ENCODE data around the gene MARCHF2.

GRCh38 chr19:8423817-8424223 lies 10.7 kb downstream of the MARCHF2 start:
- no peak; the same call in 1 of the 2 replicates for TF ChIP-seq POLR2AphosphoS5 (IDR thresholded peaks at IDR 0.05; ENCODE audit: low read depth, low read length)
- no peak for TF ChIP-seq CTCF (IDR thresholded peaks at IDR 0.05)
- no peak for TF ChIP-seq ELF1 (IDR thresholded peaks at IDR 0.05)
- no peak for TF ChIP-seq GATA2 (CRISPR knock-in tag; IDR thresholded peaks at IDR 0.05)
- TF ChIP-seq SMC3 (IDR thresholded peaks at IDR 0.05; ENCODE audit: low read depth, low read length) = no peak; the same call in 1 of the 2 replicates
- TF ChIP-seq PBX3 (IDR thresholded peaks at IDR 0.05) = peak; percentile 55; the same call in 1 of the 2 replicates
- no peak for TF ChIP-seq ZBTB33 (IDR thresholded peaks at IDR 0.05; ENCODE audit: borderline replicate concordance, low read depth)
- TF ChIP-seq TAF1 (IDR thresholded peaks at IDR 0.05; ENCODE audit: borderline replicate concordance, low read depth, low read length) = 0 out of 2 replicates have a peak, but pooled peaks have one; percentile 24
- no peak for TF ChIP-seq EZH2phosphoT487 (IDR thresholded peaks at IDR 0.05; ENCODE audit: borderline replicate concordance, low read depth)
- TF ChIP-seq FOSL2 (IDR thresholded peaks at IDR 0.05; ENCODE audit: borderline replicate concordance, low read depth) = peak; percentile 84
- TF ChIP-seq REST (IDR thresholded peaks at IDR 0.05; ENCODE audit: low read depth, low read length) = 0 out of 2 replicates have a peak, but pooled peaks have one; percentile 30
- TF ChIP-seq USF2 (IDR thresholded peaks at IDR 0.05; ENCODE audit: borderline replicate concordance, low read depth, low read length) = no peak
- TF ChIP-seq NFIC (IDR thresholded peaks at IDR 0.05; ENCODE audit: borderline replicate concordance) = peak; percentile 70; the same call in 1 of the 2 replicates
- TF ChIP-seq EP300 (IDR thresholded peaks at IDR 0.05; ENCODE audit: borderline replicate concordance in 1 of 2, low read depth in 1 of 2, low read length in 1 of 2) = peak in 1 of 2 experiments; percentile 44; a peak in 1 of 4 replicates
